ENCODE measurements around the gene WFDC6.

- no peak for TF ChIP-seq CTCF (IDR thresholded peaks at IDR 0.05)
- no peak for TF ChIP-seq EP300 (IDR thresholded peaks at IDR 0.05)
- no peak for TF ChIP-seq POLR2A (IDR thresholded peaks at IDR 0.05)
Measured at GRCh38 chr20:45523821-45524220, 15.5 kb downstream of the WFDC6 start.

Data from sigmoid colon (tissue), 4 donors.